SJSA1 (cell line): Measurements from ENCODE around the gene TMEM106B. TPM values are rescaled to one million over a fixed set of nuclear protein-coding genes. Genes with fewer than 3 reads are reported as not detected.
"Not testable (repeated sequence)": the region's sequence is repeated elsewhere in the genome, so short reads cannot be mapped to it uniquely, and the experiment has no call there.

Experiments used
- DNase-seq, 2 experiments: peaks; one replicate each; pipeline ENCODE4 v3.0.0-alpha.2; 2015 to 2020; ENCODE audit warnings: low spot score in 2 of 2, low read depth in 1 of 2
- H3K27ac ChIP-seq: fragments of 250-450 bp; sonication (Bioruptor Pico); 2 replicates; pipeline ENCODE4 v1.5.1; 2020; ENCODE audit warnings: mild to moderate bottlenecking, moderate library complexity
- H3K27me3 ChIP-seq: fragments of 250-450 bp; sonication (Bioruptor Pico); replicated peaks from 2 replicates; pipeline ENCODE4 v1.5.1; 2020; ENCODE audit warnings: mild to moderate bottlenecking, moderate library complexity
- H3K36me3 ChIP-seq: fragments of 250-450 bp; sonication (Bioruptor Pico); 2 replicates; pipeline ENCODE4 v1.5.1; 2020; ENCODE audit warnings: mild to moderate bottlenecking
- H3K4me1 ChIP-seq: fragments of 250-450 bp; sonication (Bioruptor Pico); replicated peaks from 2 replicates; pipeline ENCODE4 v1.6.1; 2021; ENCODE audit warnings: mild to moderate bottlenecking
- H3K4me3 ChIP-seq: fragments of 250-450 bp; sonication (Bioruptor Pico); 2 replicates; pipeline ENCODE4 v1.5.1; 2020; ENCODE audit warnings: mild to moderate bottlenecking
- H3K9me3 ChIP-seq: fragments of 250-450 bp; sonication (Bioruptor Pico); replicated peaks from 2 replicates; pipeline ENCODE4 v1.5.1; 2020; ENCODE audit warnings: mild to moderate bottlenecking
- total RNA-seq: library from RNA; depleted of rRNA; stranded (reverse); fragments of >200 nt; shearing (Covaris generic); gene quantifications from 2 replicates; pipeline ENCODE4 v1.2.3, GENCODE V29; 2014

Gene TMEM106B
- total RNA-seq, 1 experiment from 2014 or later, result 44.6 TPM

GRCh38 chr7:12211711-12212485, 804 bp downstream of the TMEM106B start:
- Histone ChIP-seq H3K36me3 (no peaks in the 10 kb centered on the region), H3K9me3 (no peaks in the 10 kb centered on the region), H3K4me3 (peak overlapping the region; percentile 82), H3K27me3 (peaks cover 22% of the 10 kb centered on the region), H3K27ac (peak overlapping the region; percentile 32; the same call in 1 of the 2 replicates), H3K4me1 (no peaks in the 10 kb centered on the region; the same call in 1 of the 2 replicates)
- no peak for DNase-seq

GRCh38 chr7:12217311-12217710, 6.2 kb downstream of the TMEM106B start:
- DNase-seq, result no peak
- Histone ChIP-seq H3K27ac (no peak overlapping the region), H3K4me1 (no peaks in the 10 kb centered on the region), H3K36me3 (peaks cover 6% of the 10 kb centered on the region; the same call in 1 of the 2 replicates), H3K27me3 (no peaks in the 10 kb centered on the region), H3K4me3 (no peak overlapping the region), H3K9me3 (no peaks in the 10 kb centered on the region)

GRCh38 chr7:12220389-12221046, 9.4 kb downstream of the TMEM106B start:
- H3K36me3 ChIP-seq, result peaks cover 6% of the 10 kb centered on the region; the same call in 1 of the 2 replicates
- no peaks in the 10 kb centered on the region for H3K9me3 ChIP-seq
- H3K27ac ChIP-seq, result no peak overlapping the region
- H3K4me3 ChIP-seq, result no peak overlapping the region
- no peaks in the 10 kb centered on the region for H3K4me1 ChIP-seq
- DNase-seq, result no peak
- no peaks in the 10 kb centered on the region for H3K27me3 ChIP-seq

GRCh38 chr7:12221414-12221813, 10.3 kb downstream of the TMEM106B start:
- no peak overlapping the region for H3K4me3 ChIP-seq
- H3K27me3 ChIP-seq, result no peaks in the 10 kb centered on the region
- no peak for DNase-seq
- H3K4me1 ChIP-seq, result no peaks in the 10 kb centered on the region
- no peak overlapping the region for H3K27ac ChIP-seq
- peaks cover 10% of the 10 kb centered on the region; the same call in 1 of the 2 replicates for H3K36me3 ChIP-seq
- no peaks in the 10 kb centered on the region for H3K9me3 ChIP-seq

GRCh38 chr7:12222889-12223579, 11.9 kb downstream of the TMEM106B start:
- Histone ChIP-seq H3K9me3 (no peaks in the 10 kb centered on the region), H3K36me3 (peaks cover 10% of the 10 kb centered on the region; the same call in 1 of the 2 replicates), H3K4me3 (no peak overlapping the region), H3K27me3 (no peaks in the 10 kb centered on the region), H3K4me1 (no peaks in the 10 kb centered on the region), H3K27ac (no peak overlapping the region)
- no peak for DNase-seq

GRCh38 chr7:12225017-12225416, 13.9 kb downstream of the TMEM106B start:
- H3K27me3 ChIP-seq, H3K36me3 ChIP-seq, H3K27ac ChIP-seq, H3K4me3 ChIP-seq, H3K4me1 ChIP-seq, DNase-seq, H3K9me3 ChIP-seq: not testable (repeated sequence)

- no peak for DNase-seq
- Histone ChIP-seq H3K36me3 (peaks cover 3% of the 10 kb centered on the region; the same call in 1 of the 2 replicates), H3K4me1 (no peaks in the 10 kb centered on the region), H3K9me3 (no peaks in the 10 kb centered on the region), H3K4me3 (no peak overlapping the region), H3K27ac (no peak overlapping the region), H3K27me3 (no peaks in the 10 kb centered on the region)
Observed at GRCh38 chr7:12226756-12227155, 15.7 kb downstream of the TMEM106B start.

- Histone ChIP-seq H3K36me3 (peaks cover 3% of the 10 kb centered on the region; the same call in 1 of the 2 replicates), H3K27me3 (no peaks in the 10 kb centered on the region), H3K4me1 (no peaks in the 10 kb centered on the region), H3K4me3 (no peak overlapping the region), H3K27ac (no peak overlapping the region), H3K9me3 (no peaks in the 10 kb centered on the region)
- no peak for DNase-seq
Observed at GRCh38 chr7:12228024-12228423, 16.9 kb downstream of the TMEM106B start.

GRCh38 chr7:12229046-12229445, 18.0 kb downstream of the TMEM106B start:
- peaks cover 3% of the 10 kb centered on the region; the same call in 1 of the 2 replicates for H3K36me3 ChIP-seq
- no peaks in the 10 kb centered on the region for H3K4me1 ChIP-seq
- H3K9me3 ChIP-seq, result no peaks in the 10 kb centered on the region
- DNase-seq, result no peak
- H3K4me3 ChIP-seq, result no peak overlapping the region
- no peaks in the 10 kb centered on the region for H3K27me3 ChIP-seq
- no peak overlapping the region for H3K27ac ChIP-seq

GRCh38 chr7:12231097-12231496, 20.0 kb downstream of the TMEM106B start:
- H3K27ac ChIP-seq, result no peak overlapping the region
- H3K4me3 ChIP-seq, result no peak overlapping the region
- DNase-seq, result no peak

GRCh38 chr7:12233175-12233574, 22.1 kb downstream of the TMEM106B start:
- H3K27me3 ChIP-seq, result no peaks in the 10 kb centered on the region
- H3K4me1 ChIP-seq, result no peaks in the 10 kb centered on the region
- no peaks in the 10 kb centered on the region for H3K9me3 ChIP-seq
- H3K4me3 ChIP-seq, result no peak overlapping the region
- DNase-seq, result no peak
- H3K36me3 ChIP-seq, result no peaks in the 10 kb centered on the region
- no peak overlapping the region for H3K27ac ChIP-seq

More at GRCh38 chr7:12231097-12231496, 20.0 kb downstream of the TMEM106B start:
- Histone ChIP-seq H3K9me3 (no peaks in the 10 kb centered on the region), H3K36me3 (peaks cover 3% of the 10 kb centered on the region; the same call in 1 of the 2 replicates), H3K4me1 (no peaks in the 10 kb centered on the region), H3K27me3 (no peaks in the 10 kb centered on the region)

- Histone ChIP-seq H3K4me3 (no peak overlapping the region), H3K4me1 (no peaks in the 10 kb centered on the region), H3K36me3 (no peaks in the 10 kb centered on the region), H3K27ac (no peak overlapping the region), H3K27me3 (no peaks in the 10 kb centered on the region), H3K9me3 (no peaks in the 10 kb centered on the region)
- DNase-seq, result no peak
Observed at GRCh38 chr7:12234334-12234865, 23.3 kb downstream of the TMEM106B start.

GRCh38 chr7:12235970-12236369, 24.9 kb downstream of the TMEM106B start:
- Histone ChIP-seq H3K27me3 (no peaks in the 10 kb centered on the region), H3K36me3 (no peaks in the 10 kb centered on the region), H3K9me3 (no peaks in the 10 kb centered on the region), H3K27ac (no peak overlapping the region), H3K4me1 (no peaks in the 10 kb centered on the region), H3K4me3 (no peak overlapping the region)
- DNase-seq, result no peak
